ENCODE measurements around the gene SCNM1.

SCNM1 gene

GRCh38 chr1:151197863-151198253 is 31.9 kb downstream of the SCNM1 start (continued):
- no peak for TF ChIP-seq ZBTB17 (tag by site-specific recombination; IDR thresholded peaks at IDR 0.05)
- TF ChIP-seq KLF17 (tag by site-specific recombination; IDR thresholded peaks at IDR 0.05), result 0 out of 2 replicates have a peak, but pooled peaks have one; percentile 35
- TF ChIP-seq GLIS1 (tag by site-specific recombination; IDR thresholded peaks at IDR 0.05), result peak; percentile 28; the same call in 1 of the 2 replicates
- no peak for TF ChIP-seq GLI4 (tag by site-specific recombination; IDR thresholded peaks at IDR 0.05)
- TF ChIP-seq ZNF280D (tag by site-specific recombination; IDR thresholded peaks at IDR 0.05), result no peak
- TF ChIP-seq TSHZ1 (tag by site-specific recombination; IDR thresholded peaks at IDR 0.05; ENCODE audit: borderline replicate concordance), result 0 out of 2 replicates have a peak, but pooled peaks have one; percentile 13

GRCh38 chr1:151198254-151199127 is 32.5 kb downstream of the SCNM1 start, which contains the start of gene PIP5K1A:
Gene PIP5K1A, plus strand, starts transcription at chr1:151198552. Its CDS starts 445 bp downstream, at chr1:151198997.
- H3K27ac ChIP-seq (ENCODE audit: extremely low read depth, low read depth, low read length), result peak within 1 kb of the TSS; percentile 80
- ChIA-PET CTCF (interaction anchor here (0.5 to 1.0 kb wide), 4 partner anchors 9 to 577 kb away, joined by 3 to 6 read pairs (median 4); no protein-coding TSS in a partner anchor), POLR2A (interaction anchor here (0.5 to 2.2 kb wide), 6 partner anchors 9 to 129 kb away, joined by 3 to 12 read pairs (median 6); partner anchors contain the start of genes PSMD4, VPS72 and ZNF687)
- H3K4me1 ChIP-seq (ENCODE audit: control insufficient read depth, insufficient read depth, low read length), result peaks cover 8% of the 10 kb centered on the region
- peak within 1 kb of the TSS; percentile 94 for H3K4me3 ChIP-seq (ENCODE audit: low read depth, low read length)
- peaks cover 14 to 19% of the 10 kb centered on the region in 2 experiments; a peak in 2 of 3 replicates for H3K36me3 ChIP-seq (ENCODE audit: control insufficient read depth in 2 of 2, insufficient read depth in 1 of 2, low read length in 2 of 2)
- no peaks in the 10 kb centered on the region for H3K9me3 ChIP-seq (ENCODE audit: control insufficient read depth, insufficient read depth, low read depth, low read length)
- TF ChIP-seq ZNF449 (tag by site-specific recombination; IDR thresholded peaks at IDR 0.05), result peak; percentile 87
- TF ChIP-seq ZNF785 (tag by site-specific recombination; IDR thresholded peaks at IDR 0.05), result peak; percentile 82; the same call in 1 of the 2 replicates
- TF ChIP-seq TCF7L2 (IDR thresholded peaks at IDR 0.05; ENCODE audit: borderline replicate concordance, low read depth, low read length), result peak; percentile 84; the same call in 1 of the 2 replicates
- no peak for TF ChIP-seq ZNF423 (tag by site-specific recombination; IDR thresholded peaks at IDR 0.05)
- TF ChIP-seq ZNF169 (tag by site-specific recombination; IDR thresholded peaks at IDR 0.05), result no peak
- TF ChIP-seq ZXDB (tag by site-specific recombination; IDR thresholded peaks at IDR 0.05), result peak; percentile 82
- TF ChIP-seq PATZ1 (tag by site-specific recombination; IDR thresholded peaks at IDR 0.05), result peak; percentile 49; the same call in 1 of the 2 replicates
- TF ChIP-seq ZNF600 (tag by site-specific recombination; IDR thresholded peaks at IDR 0.05), result peak; percentile 78; the same call in 1 of the 2 replicates
- TF ChIP-seq ZNF692 (tag by site-specific recombination; IDR thresholded peaks at IDR 0.05), result peak; percentile 79
- no peak for TF ChIP-seq ZNF658 (tag by site-specific recombination; IDR thresholded peaks at IDR 0.05)
- TF ChIP-seq ZBTB7A (tag by site-specific recombination; IDR thresholded peaks at IDR 0.05; ENCODE audit: low read depth), result peak; percentile 13; the same call in 1 of the 2 replicates
- peak; percentile 15; the same call in 1 of the 2 replicates for TF ChIP-seq ZNF558 (tag by site-specific recombination; IDR thresholded peaks at IDR 0.05)
- peak; percentile 81 for TF ChIP-seq ZNF362 (tag by site-specific recombination; IDR thresholded peaks at IDR 0.05)
- TF ChIP-seq GLIS2 (tag by site-specific recombination; IDR thresholded peaks at IDR 0.05), result no peak; the same call in 1 of the 2 replicates

All from HEK293 (cell line).